ENCODE data around the gene SEMA3D. TPM values are rescaled to one million over a fixed set of nuclear protein-coding genes. Genes with fewer than 3 reads are reported as not detected.
"Not testable (repeated sequence)": the region's sequence is repeated elsewhere in the genome, so short reads cannot be mapped to it uniquely, and the experiment has no call there.

SEMA3D gene
- total and polyA plus RNA-seq, 5 donors = 0.54 to 3.1 (median 2.1) TPM

- H3K27me3 ChIP-seq (ENCODE audit: control insufficient read depth, insufficient read depth) = no peaks in the 10 kb centered on the region
- H3K9me3 ChIP-seq (ENCODE audit: control insufficient read depth, low read length) = no peaks in the 10 kb centered on the region
- no peak overlapping the region for H3K4me3 ChIP-seq (ENCODE audit: low read length)
- WGBS = 91% methylated on average over 7 of the region's 7 CpGs
- no peaks in the 10 kb centered on the region for H3K4me1 ChIP-seq (ENCODE audit: control insufficient read depth, insufficient read depth, low read length)
- no peak overlapping the region for H3K27ac ChIP-seq (ENCODE audit: low read length)
- DNase-seq (no peak), ATAC-seq (no peak)
- intact Hi-C loops (cut with DNase I) = no loop called here
These were observed 171.8 kb downstream of the SEMA3D start for GRCh38 chr7:85014936-85015660.

GRCh38 chr7:85011127-85011526, 175.7 kb downstream of the SEMA3D start:
- intact Hi-C loops (cut with DNase I) = no loop called here

GRCh38 chr7:85010306-85010705, 176.6 kb downstream of the SEMA3D start:
- Histone ChIP-seq H3K4me3 (ENCODE audit: low read length) (no peak overlapping the region), H3K4me1 (ENCODE audit: control insufficient read depth, insufficient read depth, low read length) (no peaks in the 10 kb centered on the region), H3K27ac (ENCODE audit: low read length) (no peak overlapping the region), H3K9me3 (ENCODE audit: control insufficient read depth, low read length) (no peaks in the 10 kb centered on the region), H3K27me3 (ENCODE audit: control insufficient read depth, insufficient read depth) (no peaks in the 10 kb centered on the region)
- ATAC-seq = no peak
- no peak for DNase-seq
- intact Hi-C loops (cut with DNase I) = no loop called here

More at GRCh38 chr7:85011127-85011526, 175.7 kb downstream of the SEMA3D start:
- H3K27me3 ChIP-seq (ENCODE audit: control insufficient read depth, insufficient read depth) = no peaks in the 10 kb centered on the region
- no peak for DNase-seq
- ATAC-seq = no peak
- no peaks in the 10 kb centered on the region for H3K4me1 ChIP-seq (ENCODE audit: control insufficient read depth, insufficient read depth, low read length)
- no peaks in the 10 kb centered on the region for H3K9me3 ChIP-seq (ENCODE audit: control insufficient read depth, low read length)
- H3K4me3 ChIP-seq (ENCODE audit: low read length) = no peak overlapping the region
- H3K27ac ChIP-seq (ENCODE audit: low read length) = no peak overlapping the region
- WGBS = 86% methylated on average over 4 of the region's 4 CpGs

GRCh38 chr7:85006754-85007153, 180.1 kb downstream of the SEMA3D start:
- intact Hi-C loops (cut with DNase I) = no loop called here
- H3K9me3 ChIP-seq (ENCODE audit: control insufficient read depth, low read length) = no peaks in the 10 kb centered on the region
- no peak overlapping the region for H3K27ac ChIP-seq (ENCODE audit: low read length)
- no peaks in the 10 kb centered on the region for H3K27me3 ChIP-seq (ENCODE audit: control insufficient read depth, insufficient read depth)
- ATAC-seq (no peak), DNase-seq (no peak)
- H3K4me3 ChIP-seq (ENCODE audit: low read length) = no peak overlapping the region
- no peaks in the 10 kb centered on the region for H3K4me1 ChIP-seq (ENCODE audit: control insufficient read depth, insufficient read depth, low read length)
- 89% methylated on average over 1 of the region's 1 CpG for WGBS

GRCh38 chr7:85004402-85004801, 182.5 kb downstream of the SEMA3D start:
- DNase-seq (no peak), ATAC-seq (no peak)
- Histone ChIP-seq H3K27ac (ENCODE audit: low read length) (no peak overlapping the region), H3K4me3 (ENCODE audit: low read length) (no peak overlapping the region), H3K27me3 (ENCODE audit: control insufficient read depth, insufficient read depth) (no peaks in the 10 kb centered on the region), H3K9me3 (ENCODE audit: control insufficient read depth, low read length) (no peaks in the 10 kb centered on the region), H3K4me1 (ENCODE audit: control insufficient read depth, insufficient read depth, low read length) (no peaks in the 10 kb centered on the region)
- intact Hi-C loops (cut with DNase I) = no loop called here
- 43% methylated on average over 2 of the region's 2 CpGs for WGBS

GRCh38 chr7:85001495-85002345, 185.1 kb downstream of the SEMA3D start:
- Histone ChIP-seq H3K4me3 (ENCODE audit: low read length) (no peak overlapping the region), H3K27me3 (ENCODE audit: control insufficient read depth, insufficient read depth) (no peaks in the 10 kb centered on the region), H3K9me3 (ENCODE audit: control insufficient read depth, low read length) (no peaks in the 10 kb centered on the region), H3K27ac (ENCODE audit: low read length) (no peak overlapping the region), H3K4me1 (ENCODE audit: control insufficient read depth, insufficient read depth, low read length) (no peaks in the 10 kb centered on the region)
- 63% methylated on average over 3 of the region's 3 CpGs for WGBS
- intact Hi-C loops (cut with DNase I) = no loop called here
- DNase-seq (no peak), ATAC-seq (no peak)

GRCh38 chr7:85000735-85001350, 186.0 kb downstream of the SEMA3D start:
- no peak overlapping the region for H3K4me3 ChIP-seq (ENCODE audit: low read length)
- DNase-seq = no peak
- no peaks in the 10 kb centered on the region for H3K9me3 ChIP-seq (ENCODE audit: control insufficient read depth, low read length)
- 92% methylated on average over 1 of the region's 1 CpG for WGBS
- ATAC-seq = no peak
- H3K27ac ChIP-seq (ENCODE audit: low read length) = no peak overlapping the region
- intact Hi-C loops (cut with DNase I) = no loop called here
- H3K4me1 ChIP-seq (ENCODE audit: control insufficient read depth, insufficient read depth, low read length) = no peaks in the 10 kb centered on the region
- H3K27me3 ChIP-seq (ENCODE audit: control insufficient read depth, insufficient read depth) = no peaks in the 10 kb centered on the region

- Histone ChIP-seq H3K4me1 (ENCODE audit: control insufficient read depth, insufficient read depth, low read length) (no peaks in the 10 kb centered on the region), H3K4me3 (ENCODE audit: low read length) (no peak overlapping the region), H3K27ac (ENCODE audit: low read length) (no peak overlapping the region), H3K27me3 (ENCODE audit: control insufficient read depth, insufficient read depth) (no peaks in the 10 kb centered on the region), H3K9me3 (ENCODE audit: control insufficient read depth, low read length) (no peaks in the 10 kb centered on the region)
- no peak for ATAC-seq
- intact Hi-C loops (cut with DNase I) = no loop called here
- no peak for DNase-seq
- 81% methylated on average over 8 of the region's 8 CpGs for WGBS
These were observed 187.4 kb downstream of the SEMA3D start for GRCh38 chr7:84999450-84999849.

- DNase-seq (no peak), ATAC-seq (no peak)
- Histone ChIP-seq H3K9me3 (ENCODE audit: control insufficient read depth, low read length) (no peaks in the 10 kb centered on the region), H3K27ac (ENCODE audit: low read length) (no peak overlapping the region), H3K27me3 (ENCODE audit: control insufficient read depth, insufficient read depth) (no peaks in the 10 kb centered on the region), H3K4me3 (ENCODE audit: low read length) (no peak overlapping the region), H3K4me1 (ENCODE audit: control insufficient read depth, insufficient read depth, low read length) (no peaks in the 10 kb centered on the region)
- intact Hi-C loops (cut with DNase I) = no loop called here
These were observed 188.2 kb downstream of the SEMA3D start for GRCh38 chr7:84998665-84999064.

- 54% methylated on average over 2 of the region's 2 CpGs for WGBS
- H3K27me3 ChIP-seq (ENCODE audit: control insufficient read depth, insufficient read depth) = no peaks in the 10 kb centered on the region
- no peaks in the 10 kb centered on the region for H3K9me3 ChIP-seq (ENCODE audit: control insufficient read depth, low read length)
- intact Hi-C loops (cut with DNase I) = no loop called here
- no peak overlapping the region for H3K4me3 ChIP-seq (ENCODE audit: low read length)
- no peak overlapping the region for H3K27ac ChIP-seq (ENCODE audit: low read length)
- H3K4me1 ChIP-seq (ENCODE audit: control insufficient read depth, insufficient read depth, low read length) = no peaks in the 10 kb centered on the region
- ATAC-seq (no peak), DNase-seq (no peak)
These were observed 189.2 kb downstream of the SEMA3D start for GRCh38 chr7:84997626-84998025.

- H3K4me3 ChIP-seq (ENCODE audit: low read length); H3K9me3 ChIP-seq (ENCODE audit: control insufficient read depth, low read length); intact Hi-C loops (cut with DNase I); H3K27me3 ChIP-seq (ENCODE audit: control insufficient read depth, insufficient read depth); DNase-seq; ATAC-seq; H3K27ac ChIP-seq (ENCODE audit: low read length); H3K4me1 ChIP-seq (ENCODE audit: control insufficient read depth, insufficient read depth, low read length): not testable (repeated sequence)
- 96% methylated on average over 9 of the region's 9 CpGs for WGBS
These were observed 193.9 kb downstream of the SEMA3D start for GRCh38 chr7:84992954-84993353.
